ENCODE data around the gene SDR39U1. TPM values are rescaled to one million over a fixed set of nuclear protein-coding genes. Genes with fewer than 3 reads are reported as not detected.

The SDR39U1 gene
- total RNA-seq, 6 experiments from 2014 or later, result 24.9 to 32.8 (median 28.3) TPM

DNA sequence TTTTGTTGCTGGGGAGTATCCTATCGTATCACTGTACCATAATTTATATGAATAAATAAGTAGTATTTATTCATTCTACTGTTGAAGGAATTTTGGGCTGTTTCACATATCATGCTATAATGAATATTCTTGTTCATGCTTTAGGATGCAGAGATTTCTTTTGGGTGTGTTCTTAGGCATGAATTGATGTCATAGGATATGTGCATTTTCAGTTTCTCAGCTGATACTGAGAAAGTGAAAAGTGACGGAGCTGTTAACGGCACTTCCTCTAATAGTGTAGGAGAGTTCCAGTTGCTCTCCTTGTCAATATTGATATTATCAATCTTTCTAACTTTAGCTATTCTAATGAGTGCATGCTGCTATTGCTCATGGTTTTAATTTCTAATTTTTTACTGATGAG lies 23.2 kb upstream of the SDR39U1 start:
- 90% methylated on average over 3 of the region's 3 CpGs for WGBS (ENCODE audit: insufficient coverage, low coverage, low lambda C conversion rate, missing lambda C conversion rate)
- Histone ChIP-seq H3K27me3 (no peaks in the 10 kb centered on the region), H3K4me3 (no peak overlapping the region), H3K36me3 (no peaks in the 10 kb centered on the region), H3K27ac (no peak overlapping the region), H3K4me1 (no peaks in the 10 kb centered on the region), H3K9me3 (no peaks in the 10 kb centered on the region)
- TF ChIP-seq POLR2A (IDR thresholded peaks at IDR 0.05), result no peak
- TF ChIP-seq, protein P1, sequence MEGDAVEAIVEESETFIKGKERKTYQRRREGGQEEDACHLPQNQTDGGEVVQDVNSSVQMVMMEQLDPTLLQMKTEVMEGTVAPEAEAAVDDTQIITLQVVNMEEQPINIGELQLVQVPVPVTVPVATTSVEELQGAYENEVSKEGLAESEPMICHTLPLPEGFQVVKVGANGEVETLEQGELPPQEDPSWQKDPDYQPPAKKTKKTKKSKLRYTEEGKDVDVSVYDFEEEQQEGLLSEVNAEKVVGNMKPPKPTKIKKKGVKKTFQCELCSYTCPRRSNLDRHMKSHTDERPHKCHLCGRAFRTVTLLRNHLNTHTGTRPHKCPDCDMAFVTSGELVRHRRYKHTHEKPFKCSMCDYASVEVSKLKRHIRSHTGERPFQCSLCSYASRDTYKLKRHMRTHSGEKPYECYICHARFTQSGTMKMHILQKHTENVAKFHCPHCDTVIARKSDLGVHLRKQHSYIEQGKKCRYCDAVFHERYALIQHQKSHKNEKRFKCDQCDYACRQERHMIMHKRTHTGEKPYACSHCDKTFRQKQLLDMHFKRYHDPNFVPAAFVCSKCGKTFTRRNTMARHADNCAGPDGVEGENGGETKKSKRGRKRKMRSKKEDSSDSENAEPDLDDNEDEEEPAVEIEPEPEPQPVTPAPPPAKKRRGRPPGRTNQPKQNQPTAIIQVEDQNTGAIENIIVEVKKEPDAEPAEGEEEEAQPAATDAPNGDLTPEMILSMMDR (IDR thresholded peaks at IDR 0.05), result no peak
- ATAC-seq (no peak), DNase-seq (no peak)
- intact Hi-C loops (cut with DNase I), result no loop called here

DNA sequence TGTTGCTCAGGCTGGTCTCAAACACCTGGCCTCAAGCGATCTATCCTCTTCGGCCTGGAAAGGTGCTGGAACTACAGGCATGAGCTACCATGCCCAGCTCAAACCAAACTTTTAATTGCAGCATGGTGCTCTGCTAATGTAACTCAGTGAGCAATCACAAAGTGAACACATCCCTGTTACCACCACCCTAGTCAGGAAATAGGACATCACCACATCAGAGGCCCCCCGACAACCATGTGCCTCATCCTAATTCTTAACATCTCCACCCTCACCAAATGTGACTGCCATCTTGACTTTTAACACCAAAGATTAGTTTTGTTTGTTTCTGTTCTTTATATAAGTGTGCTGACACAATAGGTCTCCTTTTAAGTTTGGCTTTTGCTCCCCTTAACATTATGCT lies 22.8 kb upstream of the SDR39U1 start:
- no peaks in the 10 kb centered on the region for H3K9me3 ChIP-seq
- ATAC-seq (no peak), DNase-seq (no peak)
- no peaks in the 10 kb centered on the region for H3K4me1 ChIP-seq
- intact Hi-C loops (cut with DNase I), result no loop called here
- H3K36me3 ChIP-seq, result no peaks in the 10 kb centered on the region
- no peak overlapping the region for H3K27ac ChIP-seq
- no peak overlapping the region for H3K4me3 ChIP-seq
- H3K27me3 ChIP-seq, result no peaks in the 10 kb centered on the region
- TF ChIP-seq, protein P1 (IDR thresholded peaks at IDR 0.05), result no peak
- TF ChIP-seq POLR2A (IDR thresholded peaks at IDR 0.05), result no peak
- WGBS (ENCODE audit: insufficient coverage, low coverage, low lambda C conversion rate, missing lambda C conversion rate), result 89% methylated on average over 3 of the region's 3 CpGs

DNA sequence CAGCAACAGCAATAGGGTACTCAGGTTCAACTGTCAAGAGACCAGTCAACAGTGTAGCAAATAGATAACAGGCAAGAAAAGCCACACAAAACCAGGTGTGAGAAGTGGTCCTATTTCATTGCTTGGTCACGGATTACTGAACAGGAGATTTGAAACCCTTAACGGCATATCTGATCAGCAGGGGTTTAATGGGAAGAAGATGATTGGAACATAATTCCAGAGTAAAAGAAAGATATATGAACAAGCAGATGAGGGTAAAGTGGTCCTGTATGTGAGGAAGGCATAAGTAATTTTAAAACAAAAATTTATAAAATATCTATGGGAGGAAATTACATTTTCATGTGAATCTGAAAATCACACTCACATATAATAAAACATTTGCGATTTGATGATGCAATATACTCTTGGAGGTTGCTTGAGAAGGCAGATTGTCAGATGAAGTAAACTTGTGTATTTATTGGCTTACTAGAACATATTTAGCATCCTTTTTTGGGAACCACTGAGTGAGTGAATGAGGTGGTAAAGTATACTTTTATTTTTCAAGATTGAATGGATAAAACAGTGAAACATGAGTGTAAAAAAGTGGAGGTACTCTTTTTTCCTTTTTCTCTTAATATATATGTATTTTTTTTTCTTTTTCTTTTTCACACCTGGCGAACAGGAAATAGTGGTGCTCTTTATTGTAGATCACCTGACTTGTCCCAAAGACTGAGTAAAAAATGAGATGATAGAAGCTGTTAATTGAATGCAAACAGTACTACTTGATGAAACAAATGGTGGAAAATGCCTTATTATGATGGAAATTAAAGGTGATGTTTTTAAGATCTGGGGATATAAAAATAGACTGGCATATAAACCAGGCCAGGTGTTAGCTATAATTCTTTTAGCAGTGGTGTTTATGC lies 21.6 kb upstream of the SDR39U1 start:
- ATAC-seq (no peak), DNase-seq (no peak)
- no peaks in the 10 kb centered on the region for H3K4me1 ChIP-seq
- no peak overlapping the region for H3K27ac ChIP-seq
- no peak for TF ChIP-seq POLR2A (IDR thresholded peaks at IDR 0.05)
- TF ChIP-seq, protein P1 (IDR thresholded peaks at IDR 0.05), result no peak
- no peaks in the 10 kb centered on the region for H3K36me3 ChIP-seq
- no peaks in the 10 kb centered on the region for H3K9me3 ChIP-seq
- 85% methylated on average over 4 of the region's 4 CpGs for WGBS (ENCODE audit: insufficient coverage, low coverage, low lambda C conversion rate, missing lambda C conversion rate)
- H3K27me3 ChIP-seq, result no peaks in the 10 kb centered on the region
- H3K4me3 ChIP-seq, result no peak overlapping the region
- intact Hi-C loops (cut with DNase I), result no loop called here

DNA sequence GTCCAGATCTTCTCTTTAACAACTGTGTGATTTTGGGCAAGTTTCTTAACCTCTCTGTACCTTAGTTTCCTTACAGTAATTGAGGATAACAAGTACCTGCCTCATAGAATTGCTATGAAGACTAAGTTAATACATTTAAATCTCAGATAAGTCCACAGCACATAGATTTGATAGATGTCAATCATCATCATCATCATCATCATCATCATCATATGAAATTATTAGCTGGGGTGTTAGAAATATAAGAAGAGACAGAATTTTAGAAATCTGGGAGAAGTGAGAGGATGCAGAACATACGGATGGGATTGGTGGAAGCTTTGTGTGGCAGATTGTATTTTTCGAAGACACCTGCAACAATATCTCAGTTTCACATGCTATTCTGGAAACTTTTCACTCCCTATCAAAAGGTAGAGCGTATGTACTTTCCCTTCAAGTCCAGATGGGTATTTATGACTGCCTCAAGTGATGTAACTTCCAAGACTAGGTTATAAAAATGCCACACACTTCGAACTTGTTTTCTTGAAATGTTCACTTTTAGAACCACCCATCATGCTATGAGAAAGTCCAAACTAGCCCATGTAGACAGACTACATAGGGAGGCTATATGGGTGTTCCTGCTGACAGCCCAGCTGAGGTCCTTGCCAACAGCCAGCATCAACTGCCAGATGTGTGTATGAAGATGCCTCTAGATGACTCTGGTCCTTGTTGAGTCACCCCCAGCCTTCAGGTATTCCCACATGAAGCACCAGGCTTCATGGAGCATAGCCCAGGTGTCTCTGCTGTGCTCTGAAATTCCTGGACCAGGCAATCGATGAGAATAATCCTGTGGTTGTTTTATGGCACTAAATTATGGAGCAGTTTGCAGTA lies 20.7 kb upstream of the SDR39U1 start:
- DNase-seq, result no peak
- TF ChIP-seq POLR2A (IDR thresholded peaks at IDR 0.05), result no peak
- TF ChIP-seq, protein P1 (IDR thresholded peaks at IDR 0.05), result no peak
- no peak overlapping the region for H3K27ac ChIP-seq
- H3K36me3 ChIP-seq, result no peaks in the 10 kb centered on the region
- H3K4me1 ChIP-seq, result no peaks in the 10 kb centered on the region
- WGBS (ENCODE audit: insufficient coverage, low coverage, low lambda C conversion rate, missing lambda C conversion rate), result 67% methylated on average over 5 of the region's 5 CpGs
- intact Hi-C loops (cut with DNase I), result no loop called here
- no peak overlapping the region for H3K4me3 ChIP-seq
- H3K27me3 ChIP-seq, result no peaks in the 10 kb centered on the region
- ATAC-seq, result no peak
- no peaks in the 10 kb centered on the region for H3K9me3 ChIP-seq

Measured in right lobe of liver (tissue), 6 donors.